NB4 (cell line): ENCODE data around the gene GALNT13.

Experiments
- DNase-seq: peaks from one replicate; pipeline ENCODE4 v3.0.0; 2010; ENCODE audit warnings: low read depth
- H3K4me3 ChIP-seq: one replicate; pipeline ENCODE4 v1.5.1; 2011; ENCODE audit warnings: mild to moderate bottlenecking, low read depth, low read length, moderate library complexity
- CTCF ChIP-seq: IDR thresholded peaks from one replicate; pipeline ENCODE4 v1.5.1; 2012; ENCODE audit warnings: low read depth, low read length
- MAX ChIP-seq: IDR thresholded peaks from 2 replicates; pipeline ENCODE4 v1.6.1; 2011; ENCODE audit warnings: low read depth, low read length
- MYC ChIP-seq: IDR thresholded peaks from 2 replicates; pipeline ENCODE4 v1.6.1; 2011; ENCODE audit warnings: low read depth, low read length
- POLR2A ChIP-seq: IDR thresholded peaks from 2 replicates; pipeline ENCODE4 v1.6.1; 2011; ENCODE audit warnings: mild to moderate bottlenecking; ENCODE audit not compliant: insufficient read length; ENCODE audit errors: extremely low read depth

Gene GALNT13

GRCh38 chr2:154233231-154233630, 361.5 kb downstream of the GALNT13 start:
- no peak for DNase-seq
- no peak overlapping the region for H3K4me3 ChIP-seq
- TF ChIP-seq POLR2A: no peak
- TF ChIP-seq MYC: no peak
- TF ChIP-seq MAX: no peak
- TF ChIP-seq CTCF: no peak

GRCh38 chr2:154238252-154238651, 366.5 kb downstream of the GALNT13 start:
- TF ChIP-seq MYC (no peak), MAX (no peak), CTCF (no peak), POLR2A (no peak)
- no peak for DNase-seq
- H3K4me3 ChIP-seq: no peak overlapping the region

- DNase-seq: no peak
- no peak overlapping the region for H3K4me3 ChIP-seq
- TF ChIP-seq MYC: no peak
These were observed 368.6 kb downstream of the GALNT13 start for GRCh38 chr2:154240316-154240715.

GRCh38 chr2:154240921-154241379, 369.2 kb downstream of the GALNT13 start:
- no peak for TF ChIP-seq MYC
- TF ChIP-seq POLR2A: no peak
- peak; percentile 22 for DNase-seq
- no peak overlapping the region for H3K4me3 ChIP-seq

GRCh38 chr2:154242687-154243086, 371.0 kb downstream of the GALNT13 start:
- TF ChIP-seq MAX: no peak
- TF ChIP-seq MYC: no peak
- TF ChIP-seq POLR2A: no peak
- no peak for TF ChIP-seq CTCF
- H3K4me3 ChIP-seq: no peak overlapping the region
- no peak for DNase-seq

GRCh38 chr2:154243685-154244084, 372.0 kb downstream of the GALNT13 start:
- H3K4me3 ChIP-seq: no peak overlapping the region
- TF ChIP-seq MAX: no peak
- TF ChIP-seq CTCF: no peak
- no peak for TF ChIP-seq POLR2A
- no peak for TF ChIP-seq MYC
- no peak for DNase-seq

GRCh38 chr2:154244932-154245331, 373.2 kb downstream of the GALNT13 start:
- DNase-seq: no peak
- H3K4me3 ChIP-seq: no peak overlapping the region
- TF ChIP-seq CTCF (no peak), MYC (no peak), POLR2A (no peak), MAX (no peak)
